ENCODE data around the gene FCAMR. TPM values are rescaled to one million over a fixed set of nuclear protein-coding genes. Genes with fewer than 3 reads are reported as not detected.

Gene FCAMR
- total RNA-seq, 1 donor from 2014 or later = not detected

DNA sequence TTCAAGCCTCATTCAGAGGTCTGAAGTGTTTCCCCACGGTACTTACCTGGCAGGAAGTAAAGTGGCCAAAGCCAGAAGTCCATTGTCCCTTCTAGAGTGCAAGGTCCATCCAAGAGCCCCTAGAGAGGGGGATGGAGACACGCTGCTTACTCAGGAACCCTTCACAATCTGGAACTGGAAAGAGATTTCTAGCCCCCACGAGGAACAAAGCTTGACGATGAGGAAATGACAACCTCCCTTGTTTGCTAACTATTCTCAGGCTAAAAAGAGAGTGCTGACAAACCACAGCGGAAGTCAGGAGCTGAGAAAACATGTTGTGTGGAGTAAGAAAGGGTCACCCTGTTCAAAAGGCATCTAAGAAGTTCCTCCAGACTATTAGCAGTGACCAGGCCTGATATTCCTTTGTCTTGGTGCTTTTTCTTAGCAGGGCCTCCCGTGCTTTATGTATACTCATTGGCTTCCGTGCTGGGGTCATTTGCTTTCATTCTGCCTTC, 48.4 kb downstream of the FCAMR start, which contains the start of gene FCMR:
TSS of gene FCMR (minus strand) at position 170 of the 494 bp plus-strand sequence. CDS start at position 83, 87 bp downstream.
- TF ChIP-seq, protein P1, sequence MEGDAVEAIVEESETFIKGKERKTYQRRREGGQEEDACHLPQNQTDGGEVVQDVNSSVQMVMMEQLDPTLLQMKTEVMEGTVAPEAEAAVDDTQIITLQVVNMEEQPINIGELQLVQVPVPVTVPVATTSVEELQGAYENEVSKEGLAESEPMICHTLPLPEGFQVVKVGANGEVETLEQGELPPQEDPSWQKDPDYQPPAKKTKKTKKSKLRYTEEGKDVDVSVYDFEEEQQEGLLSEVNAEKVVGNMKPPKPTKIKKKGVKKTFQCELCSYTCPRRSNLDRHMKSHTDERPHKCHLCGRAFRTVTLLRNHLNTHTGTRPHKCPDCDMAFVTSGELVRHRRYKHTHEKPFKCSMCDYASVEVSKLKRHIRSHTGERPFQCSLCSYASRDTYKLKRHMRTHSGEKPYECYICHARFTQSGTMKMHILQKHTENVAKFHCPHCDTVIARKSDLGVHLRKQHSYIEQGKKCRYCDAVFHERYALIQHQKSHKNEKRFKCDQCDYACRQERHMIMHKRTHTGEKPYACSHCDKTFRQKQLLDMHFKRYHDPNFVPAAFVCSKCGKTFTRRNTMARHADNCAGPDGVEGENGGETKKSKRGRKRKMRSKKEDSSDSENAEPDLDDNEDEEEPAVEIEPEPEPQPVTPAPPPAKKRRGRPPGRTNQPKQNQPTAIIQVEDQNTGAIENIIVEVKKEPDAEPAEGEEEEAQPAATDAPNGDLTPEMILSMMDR (IDR thresholded peaks at IDR 0.05; ENCODE audit: unreplicated experiment) = no peak
- Mint-ChIP-seq H3K27ac (ENCODE audit: unreplicated experiment) (no peak within 1 kb of the TSS), H3K4me1 (ENCODE audit: unreplicated experiment) (peaks cover 10% of the 10 kb centered on the region), H3K9me3 (ENCODE audit: unreplicated experiment) (no peaks in the 10 kb centered on the region), H3K27me3 (ENCODE audit: unreplicated experiment) (no peaks in the 10 kb centered on the region), H3K36me3 (ENCODE audit: low read depth, unreplicated experiment) (no peaks in the 10 kb centered on the region), H3K4me3 (ENCODE audit: unreplicated experiment) (no peak within 1 kb of the TSS)
- DNase-seq (ENCODE audit: low spot score) = no peak

DNA sequence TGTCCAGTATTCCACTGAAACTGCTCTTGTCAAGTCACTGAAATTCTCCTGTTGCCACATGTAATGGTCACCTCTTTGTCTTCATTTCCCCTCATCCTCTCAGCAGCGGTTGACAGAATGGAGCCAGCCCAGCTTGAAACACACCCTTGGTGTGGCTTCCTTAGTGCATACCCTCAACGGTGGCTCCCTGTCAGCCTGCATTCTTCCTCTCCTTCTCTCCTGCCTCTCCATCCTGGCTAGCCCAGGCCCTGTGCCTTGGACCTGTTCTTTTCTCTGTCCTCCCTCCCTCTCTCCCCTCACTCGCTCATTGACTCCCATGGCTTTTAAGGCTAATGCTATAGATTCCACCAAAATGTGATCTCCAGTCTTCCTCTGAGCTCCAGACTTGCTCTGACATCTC, 52.2 kb downstream of the FCAMR start:
- H3K27ac Mint-ChIP-seq (ENCODE audit: unreplicated experiment) = no peak overlapping the region
- DNase-seq (ENCODE audit: low spot score) = no peak
- H3K4me3 Mint-ChIP-seq (ENCODE audit: unreplicated experiment) = no peak overlapping the region
- H3K27me3 Mint-ChIP-seq (ENCODE audit: unreplicated experiment) = peaks cover 7% of the 10 kb centered on the region
- H3K9me3 Mint-ChIP-seq (ENCODE audit: unreplicated experiment) = no peaks in the 10 kb centered on the region
- TF ChIP-seq, protein P1 (IDR thresholded peaks at IDR 0.05; ENCODE audit: unreplicated experiment) = no peak
- H3K36me3 Mint-ChIP-seq (ENCODE audit: low read depth, unreplicated experiment) = no peaks in the 10 kb centered on the region
- peaks cover 10% of the 10 kb centered on the region for H3K4me1 Mint-ChIP-seq (ENCODE audit: unreplicated experiment)

DNA sequence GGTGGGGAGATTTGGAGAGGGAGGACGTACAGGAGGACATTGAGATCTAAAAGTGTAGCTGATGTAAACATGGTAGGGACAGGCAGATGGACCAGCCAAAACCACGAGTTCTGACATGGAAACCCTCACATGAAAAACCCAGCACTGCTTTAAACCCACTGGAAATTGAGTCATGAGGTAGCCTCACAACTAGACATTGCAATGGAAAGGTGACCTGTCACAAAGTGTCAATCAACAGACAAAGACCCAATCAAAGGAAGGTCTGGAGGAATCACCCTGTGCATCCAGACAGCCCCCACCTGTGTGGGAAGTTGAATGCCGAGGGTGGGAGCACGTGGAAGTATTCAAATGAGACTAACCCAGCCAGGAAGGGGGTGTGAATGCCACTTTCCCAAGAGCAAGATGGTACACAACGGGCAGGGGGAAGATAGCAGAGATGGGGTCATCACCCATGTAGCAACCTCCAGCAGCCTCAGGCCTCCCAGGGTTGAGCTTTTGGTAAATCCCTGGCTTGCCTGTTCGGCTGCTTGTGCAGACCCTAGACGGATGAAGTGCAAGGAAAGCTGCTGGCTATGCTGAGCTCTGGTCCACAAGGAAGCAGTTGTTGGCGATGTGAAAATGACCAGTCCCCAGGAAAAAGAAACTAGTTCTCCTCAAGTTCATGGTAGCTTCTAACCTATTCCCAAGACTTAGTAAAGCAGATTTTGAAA, 54.1 kb downstream of the FCAMR start:
- TF ChIP-seq, protein P1 (IDR thresholded peaks at IDR 0.05; ENCODE audit: unreplicated experiment) = no peak
- Mint-ChIP-seq H3K27me3 (ENCODE audit: unreplicated experiment) (peaks cover 7% of the 10 kb centered on the region), H3K4me3 (ENCODE audit: unreplicated experiment) (no peak overlapping the region)

DNA sequence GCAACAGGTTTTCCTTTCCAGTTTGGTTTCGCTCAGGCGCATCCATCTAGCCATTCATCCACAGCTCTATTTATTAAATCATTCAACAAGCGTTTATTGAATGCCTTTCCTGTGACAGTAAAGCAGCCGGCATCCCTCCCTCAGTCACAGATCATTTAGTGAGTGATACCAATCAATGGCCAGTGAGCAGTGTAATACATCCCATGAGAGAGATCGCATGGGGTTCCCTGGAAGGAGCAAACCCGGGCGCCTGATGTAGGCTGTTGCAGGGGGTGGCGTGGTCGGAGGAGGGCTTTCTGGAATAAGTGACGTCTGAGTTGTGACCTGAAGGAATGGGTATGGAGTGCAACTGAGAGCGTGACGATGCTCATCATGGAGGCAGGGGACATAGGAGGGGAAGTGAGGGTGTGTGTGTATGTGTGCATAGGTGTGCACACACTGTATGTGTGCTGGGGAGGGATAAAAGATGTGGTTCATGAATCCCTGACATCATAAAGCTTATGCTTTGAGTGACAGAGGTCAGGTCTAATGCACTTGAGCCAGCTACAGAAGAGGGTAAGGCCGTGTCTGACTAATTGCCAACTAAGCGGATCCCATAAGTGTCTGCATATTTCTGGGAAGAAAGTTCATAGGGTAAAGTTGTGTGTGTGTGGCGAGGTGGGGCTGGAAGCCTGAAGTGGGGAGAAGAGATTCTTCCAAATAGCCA, 55.1 kb downstream of the FCAMR start:
- no peaks in the 10 kb centered on the region for H3K4me1 Mint-ChIP-seq (ENCODE audit: unreplicated experiment)
- H3K27ac Mint-ChIP-seq (ENCODE audit: unreplicated experiment) = no peak overlapping the region
- no peak overlapping the region for H3K4me3 Mint-ChIP-seq (ENCODE audit: unreplicated experiment)
- no peak for DNase-seq (ENCODE audit: low spot score)
- peaks cover 7% of the 10 kb centered on the region for H3K27me3 Mint-ChIP-seq (ENCODE audit: unreplicated experiment)
- H3K36me3 Mint-ChIP-seq (ENCODE audit: low read depth, unreplicated experiment) = no peaks in the 10 kb centered on the region
- TF ChIP-seq, protein P1 (IDR thresholded peaks at IDR 0.05; ENCODE audit: unreplicated experiment) = no peak
- H3K9me3 Mint-ChIP-seq (ENCODE audit: unreplicated experiment) = no peaks in the 10 kb centered on the region

More for the DNA sequence above, 54.1 kb downstream of the FCAMR start:
- Mint-ChIP-seq H3K27ac (ENCODE audit: unreplicated experiment) (no peak overlapping the region), H3K9me3 (ENCODE audit: unreplicated experiment) (no peaks in the 10 kb centered on the region), H3K4me1 (ENCODE audit: unreplicated experiment) (peaks cover 8% of the 10 kb centered on the region), H3K36me3 (ENCODE audit: low read depth, unreplicated experiment) (no peaks in the 10 kb centered on the region)
- no peak for DNase-seq (ENCODE audit: low spot score)
